ENCODE results near the gene VANGL1.

VANGL1 gene

DNA sequence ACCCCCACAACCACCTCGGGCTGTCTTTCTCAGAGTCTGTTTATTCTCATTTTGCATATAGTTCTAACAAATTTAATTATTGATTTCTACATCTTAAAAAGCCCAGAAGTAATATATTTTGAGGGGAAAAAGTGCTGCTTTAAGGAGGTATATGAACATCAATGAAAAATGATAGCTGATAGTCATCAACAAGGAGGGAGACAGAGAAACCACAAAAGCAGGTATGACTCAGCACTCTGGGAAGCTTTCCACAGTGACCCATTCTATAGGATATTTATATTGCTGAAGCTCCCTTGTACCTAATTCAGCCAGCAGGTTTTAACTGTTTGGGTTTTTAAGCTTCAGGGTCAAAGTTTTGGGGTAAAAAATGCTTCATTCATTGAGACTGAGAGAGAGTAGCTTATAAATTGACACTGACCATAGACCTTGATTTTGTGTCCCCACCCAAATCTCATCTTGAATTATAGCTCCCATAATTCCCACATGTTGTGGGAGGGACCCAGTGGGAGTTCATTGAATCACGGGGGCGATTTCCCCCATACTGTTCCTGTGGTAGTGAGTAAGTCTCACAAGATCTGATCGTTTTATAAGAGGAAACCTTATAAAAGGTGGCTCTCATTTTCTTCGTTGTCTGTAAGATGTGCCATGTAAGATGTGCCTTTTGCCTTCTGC lies 27.4 kb downstream of the VANGL1 start:
- no peak for DNase-seq (ENCODE audit: low read depth)

DNA sequence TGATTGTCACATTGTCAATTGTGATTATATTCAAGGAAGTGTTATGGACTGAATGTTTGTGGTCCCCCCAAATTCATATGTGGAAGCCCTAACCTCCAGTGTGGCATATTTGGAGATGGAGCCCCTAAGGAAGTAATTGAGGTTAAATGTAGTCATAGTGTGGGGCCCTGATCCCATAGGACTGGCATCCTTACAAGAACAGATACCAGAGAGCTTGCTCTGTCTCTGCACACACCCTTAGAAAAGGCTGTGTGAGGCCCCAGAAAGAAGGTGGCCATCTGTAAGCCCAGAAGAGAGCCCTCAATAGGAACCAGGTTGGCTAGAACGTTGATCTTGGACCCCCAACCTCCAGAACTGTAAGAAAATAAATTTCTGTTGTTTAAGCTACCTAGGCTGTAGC lies 28.1 kb downstream of the VANGL1 start:
- DNase-seq (ENCODE audit: low read depth) = no peak

DNA sequence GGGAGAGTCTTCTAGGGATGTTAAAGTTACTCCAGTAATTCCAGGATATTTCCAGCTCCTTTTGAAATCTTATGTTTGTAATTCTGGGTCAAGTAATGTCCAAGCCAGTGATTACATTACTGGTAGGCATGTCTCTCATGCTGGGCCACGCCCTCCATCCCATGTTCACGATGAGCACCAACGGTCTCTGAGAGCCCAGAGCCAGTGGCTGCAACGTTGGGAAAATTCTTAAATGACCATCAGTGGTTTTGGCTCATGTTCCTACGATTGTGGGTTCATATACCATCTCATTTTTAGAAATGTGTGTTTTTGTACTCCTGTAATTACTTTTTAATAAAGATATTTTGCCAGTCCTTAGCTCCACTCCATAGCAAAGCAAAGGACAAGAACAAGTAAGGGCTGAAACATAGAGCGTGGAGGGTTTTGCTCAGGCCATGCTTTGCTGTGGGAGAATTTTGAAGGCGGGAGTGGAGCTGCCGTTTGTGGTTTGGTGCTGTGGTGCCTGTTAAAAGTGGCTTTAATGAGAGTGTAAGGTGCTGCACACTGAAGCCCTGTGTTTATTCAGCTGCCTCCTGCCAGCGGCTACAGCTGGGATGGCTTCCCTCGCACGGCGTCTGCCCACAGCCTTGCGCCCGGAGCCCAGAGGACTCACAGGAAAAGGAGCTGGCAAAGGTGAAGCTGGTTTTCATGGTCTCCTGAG lies 28.9 kb downstream of the VANGL1 start:
- DNase-seq (ENCODE audit: low read depth) = no peak

DNA sequence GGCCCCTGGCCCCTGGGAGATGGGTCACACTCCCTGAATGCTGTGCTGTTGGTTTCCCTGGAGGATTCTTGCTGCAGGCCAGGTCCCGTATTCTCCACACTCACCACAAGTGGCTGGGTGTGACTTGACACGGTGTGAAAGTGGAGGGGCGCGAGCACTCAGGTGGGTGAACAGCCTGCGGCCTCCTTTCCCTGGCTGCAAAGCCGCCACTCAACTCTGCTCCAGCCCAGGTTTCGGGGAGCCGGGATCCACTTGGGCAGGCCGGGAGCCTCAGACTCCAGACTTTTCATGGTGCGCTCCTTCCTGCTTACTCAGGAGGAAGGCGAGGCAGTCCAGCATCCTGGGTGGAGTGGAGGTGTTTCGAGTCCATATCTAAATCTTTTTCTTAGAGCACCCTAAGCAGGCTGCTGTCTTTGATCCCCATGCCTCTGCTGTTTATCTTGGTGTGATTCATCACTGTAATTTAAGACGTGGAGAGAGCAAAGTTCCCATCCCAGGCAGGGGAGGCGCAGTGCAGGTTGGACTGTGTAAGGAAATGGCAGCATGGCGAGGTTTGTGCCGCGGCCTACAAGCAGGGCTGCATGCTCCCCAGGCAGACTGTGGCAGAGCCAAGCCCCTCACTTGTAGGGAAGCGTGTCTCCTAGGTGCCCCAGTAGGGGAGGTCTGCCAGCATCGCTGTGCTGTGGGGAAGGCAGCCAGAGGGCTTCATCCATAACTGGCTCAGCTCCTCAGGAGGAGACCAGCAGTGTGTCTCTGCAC lies 29.6 kb downstream of the VANGL1 start:
- DNase-seq (ENCODE audit: low read depth) = no peak

DNA sequence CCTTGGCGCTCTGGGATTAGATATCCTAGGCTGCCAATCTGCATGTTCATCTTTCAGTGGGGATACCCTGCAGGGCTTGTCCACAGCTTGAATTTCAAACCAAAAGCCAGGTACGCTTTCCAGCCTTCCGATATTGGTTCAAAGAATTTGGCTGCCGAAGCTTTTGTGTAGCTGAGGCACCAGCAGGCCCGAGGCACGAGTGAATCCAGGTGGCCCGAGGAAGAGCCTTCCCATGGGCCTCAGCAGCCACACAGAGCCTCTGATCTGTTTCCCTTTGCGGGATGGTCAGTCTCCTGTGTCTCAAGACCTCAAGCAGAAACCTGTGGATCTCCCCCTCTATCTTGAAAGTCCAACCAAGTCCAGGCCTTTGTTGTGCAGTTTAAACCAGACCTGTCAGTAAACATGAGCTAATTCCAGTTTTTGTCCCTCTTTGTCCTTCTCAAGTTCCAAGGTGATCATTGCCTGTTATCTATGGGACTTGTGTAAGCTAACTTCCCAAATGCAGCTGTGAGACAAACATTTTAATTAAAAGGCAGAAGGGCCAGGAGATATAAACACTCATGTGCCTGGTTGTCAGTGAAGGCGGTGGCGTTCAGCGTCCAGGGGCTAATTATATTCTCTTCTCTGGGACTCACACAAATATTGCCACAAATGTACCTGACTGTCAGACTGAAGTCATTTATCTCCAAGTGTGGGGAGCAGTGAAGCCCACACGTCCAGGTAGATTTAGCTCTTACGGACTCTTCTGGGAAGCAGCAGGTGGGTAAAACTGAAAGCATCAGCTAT lies 30.6 kb downstream of the VANGL1 start:
- DNase-seq (ENCODE audit: low read depth) = no peak

DNA sequence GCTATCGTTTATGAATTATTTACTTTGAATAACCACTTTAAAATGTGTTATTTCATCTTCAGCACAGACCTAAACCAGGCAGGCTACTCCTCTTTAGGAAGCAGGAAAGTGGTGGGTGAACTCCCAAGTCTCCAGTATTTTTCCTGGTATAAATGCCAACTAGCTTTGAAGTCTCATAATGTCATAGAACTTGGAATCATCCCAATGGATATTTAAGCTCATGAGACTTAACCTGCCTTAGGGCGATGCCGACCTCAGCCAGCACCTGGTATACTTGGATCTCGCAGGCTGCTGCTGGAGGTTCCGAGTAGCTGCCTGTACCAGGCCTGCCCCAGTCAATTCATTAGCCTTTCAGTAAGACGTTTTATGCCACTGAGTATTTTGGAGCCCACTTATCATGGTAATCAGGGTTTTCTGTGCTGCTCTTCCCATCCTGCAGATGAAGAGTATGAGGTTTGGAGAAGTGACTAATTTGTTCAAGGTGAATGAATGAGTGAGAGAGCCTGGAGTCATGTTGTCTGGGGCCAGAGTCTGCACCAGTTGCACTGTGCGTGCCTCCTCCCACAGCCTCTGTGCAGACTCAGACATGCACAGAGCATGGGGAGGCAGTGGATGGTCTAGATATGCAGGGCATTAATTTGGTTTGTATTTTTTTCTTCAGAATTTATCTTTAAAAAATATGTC lies 34.9 kb downstream of the VANGL1 start:
- no peak for DNase-seq (ENCODE audit: low read depth)

DNA sequence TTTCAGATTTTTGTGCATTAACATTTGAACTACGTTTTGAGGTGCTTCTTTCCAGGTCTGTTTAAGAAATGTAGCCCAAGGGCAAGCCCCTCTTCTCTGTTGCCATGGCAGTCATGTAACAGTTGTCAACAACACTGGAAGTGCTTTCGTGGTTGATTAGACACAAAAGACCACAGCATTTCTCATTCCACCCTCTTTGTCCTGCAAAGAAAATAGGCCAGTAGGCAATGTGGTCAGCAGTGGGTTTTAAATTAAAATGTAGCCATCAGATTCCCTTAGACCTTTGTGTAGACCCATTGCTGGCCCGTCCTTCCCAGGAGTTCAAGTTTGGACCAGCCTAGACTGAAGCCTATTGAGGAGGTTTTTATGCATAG lies 35.4 kb downstream of the VANGL1 start:
- DNase-seq (ENCODE audit: low read depth) = no peak

DNA sequence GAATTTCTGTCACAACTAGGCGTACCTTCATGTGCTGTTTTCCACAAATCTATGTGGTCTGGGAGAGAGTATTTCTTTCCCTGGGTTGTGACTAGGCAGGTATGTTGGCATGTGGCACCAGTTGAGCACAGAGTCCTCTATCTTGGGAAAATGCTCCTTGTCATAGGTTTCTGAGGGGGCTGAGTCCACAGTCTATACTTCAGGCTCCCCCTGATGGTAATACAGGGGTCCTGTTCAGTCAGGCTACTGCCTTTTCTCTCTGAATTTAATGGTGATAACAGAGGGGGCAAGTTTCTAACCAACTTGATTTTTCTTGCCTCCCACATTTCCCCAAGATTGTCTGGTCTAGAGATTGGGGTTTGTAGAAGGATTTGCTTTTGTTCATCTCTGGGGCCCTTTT lies 35.8 kb downstream of the VANGL1 start:
- no peak for DNase-seq (ENCODE audit: low read depth)

DNA sequence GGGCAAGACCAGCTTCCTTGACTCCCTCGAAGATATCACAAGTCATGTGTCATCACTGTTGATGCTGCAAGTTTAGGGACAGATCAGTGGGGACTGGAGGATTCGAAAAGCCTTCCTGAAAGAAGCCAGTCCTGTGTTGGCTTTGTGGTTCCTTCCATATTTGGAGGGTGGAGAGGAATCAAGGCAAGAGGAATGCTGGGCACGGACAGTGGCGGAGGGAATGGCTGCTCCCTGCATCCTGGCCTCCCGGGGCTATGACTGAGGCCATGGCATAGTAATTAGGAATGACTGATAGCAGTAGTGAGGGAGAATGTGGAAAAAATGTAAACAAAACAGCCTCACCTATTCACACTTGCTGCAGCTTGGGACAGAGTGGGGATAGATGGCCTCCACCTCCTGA lies 36.4 kb downstream of the VANGL1 start:
- no peak for DNase-seq (ENCODE audit: low read depth)

DNA sequence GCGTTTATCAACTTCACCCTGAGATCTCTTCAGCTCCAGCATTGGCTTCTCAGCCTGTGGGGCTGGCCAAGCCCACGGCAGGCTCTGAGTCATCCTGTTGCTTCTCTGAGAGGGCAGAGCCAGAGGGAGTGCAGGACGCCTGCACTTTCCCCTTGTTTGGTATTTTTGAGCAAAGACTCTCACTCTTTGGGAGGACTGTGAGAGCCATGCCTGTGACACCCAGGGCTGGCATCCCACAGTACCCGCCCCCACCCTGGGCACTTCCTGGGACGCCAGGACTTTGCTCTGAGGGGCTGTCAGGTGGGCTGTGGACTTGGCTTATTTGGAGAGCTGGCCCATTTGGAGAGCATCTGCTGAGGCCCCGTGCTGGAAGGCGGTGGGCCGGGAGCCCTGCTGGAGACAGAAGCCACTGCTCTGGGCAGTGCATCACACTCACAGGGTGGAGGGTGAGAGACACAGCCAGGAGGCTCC lies 37.4 kb downstream of the VANGL1 start:
- no peak for DNase-seq (ENCODE audit: low read depth)

DNA sequence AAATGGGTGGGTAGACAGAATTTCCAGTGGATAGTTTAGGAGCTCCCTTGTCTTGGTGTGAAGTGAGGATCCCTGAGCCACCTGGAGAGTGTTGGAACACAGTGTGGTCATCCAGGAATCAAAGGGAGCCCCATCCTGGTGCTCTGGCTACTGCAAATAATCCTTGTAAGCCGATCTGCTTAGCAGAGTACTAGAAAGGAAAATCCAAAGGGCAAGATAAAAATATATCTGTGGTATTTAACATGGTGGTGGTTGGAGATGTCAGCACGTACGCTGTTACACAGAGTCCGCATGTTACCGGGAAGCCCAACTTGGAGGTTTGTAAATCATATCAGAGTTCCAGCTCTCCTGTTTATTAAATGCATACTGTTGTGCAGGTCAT lies 39.0 kb downstream of the VANGL1 start:
- no peak for DNase-seq (ENCODE audit: low read depth)

DNA sequence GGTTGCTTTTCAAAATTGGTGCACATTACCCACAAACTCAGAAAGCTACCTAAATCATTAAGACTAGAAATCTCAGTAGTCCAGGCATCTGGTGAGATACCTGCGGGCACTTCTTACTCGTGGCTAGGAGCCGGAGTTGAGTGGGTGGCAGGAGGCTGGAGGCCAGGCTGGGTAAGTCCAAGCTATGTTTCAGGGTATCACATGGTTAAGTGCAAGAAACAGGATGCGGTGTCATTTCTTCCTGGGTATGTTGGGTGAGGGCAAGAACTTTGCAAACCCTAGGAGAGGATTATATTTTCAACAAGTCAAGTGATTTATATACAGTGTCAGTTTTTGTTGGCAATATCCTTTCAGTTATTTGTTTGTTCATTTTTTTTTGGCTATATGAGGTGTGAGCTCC lies 41.0 kb downstream of the VANGL1 start:
- DNase-seq (ENCODE audit: low read depth) = no peak

DNA sequence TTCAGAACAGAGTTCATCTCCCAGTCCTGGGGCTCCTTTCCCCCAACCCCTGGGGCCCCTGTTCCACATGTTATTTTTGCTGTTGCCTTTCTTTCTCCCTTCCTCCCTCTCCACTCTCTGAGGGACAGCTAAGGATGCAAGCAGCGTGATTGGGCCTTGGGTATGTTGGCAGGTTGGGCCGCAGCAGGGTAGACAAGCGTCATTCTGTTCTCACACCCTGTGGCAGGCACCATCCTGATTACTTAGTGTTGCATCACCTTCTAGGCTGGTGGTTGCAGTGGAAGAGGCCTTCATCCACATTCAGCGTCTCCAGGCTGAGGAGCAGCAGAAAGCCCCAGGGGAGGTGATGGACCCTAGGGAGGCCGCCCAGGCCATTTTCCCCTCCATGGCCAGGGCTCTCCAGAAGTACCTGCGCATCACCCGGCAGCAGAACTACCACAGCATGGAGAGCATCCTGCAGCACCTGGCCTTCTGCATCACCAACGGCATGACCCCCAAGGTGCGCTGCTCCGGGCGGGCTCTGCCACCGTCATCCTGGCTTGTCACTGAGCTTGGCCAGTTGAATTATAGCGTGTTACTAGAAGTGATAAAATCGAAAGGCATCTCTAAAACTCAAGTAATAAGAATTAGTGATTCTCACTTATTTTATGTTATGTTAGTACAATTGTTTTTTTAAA lies 43.4 kb downstream of the VANGL1 start:
- DNase-seq (ENCODE audit: low read depth) = no peak

DNA sequence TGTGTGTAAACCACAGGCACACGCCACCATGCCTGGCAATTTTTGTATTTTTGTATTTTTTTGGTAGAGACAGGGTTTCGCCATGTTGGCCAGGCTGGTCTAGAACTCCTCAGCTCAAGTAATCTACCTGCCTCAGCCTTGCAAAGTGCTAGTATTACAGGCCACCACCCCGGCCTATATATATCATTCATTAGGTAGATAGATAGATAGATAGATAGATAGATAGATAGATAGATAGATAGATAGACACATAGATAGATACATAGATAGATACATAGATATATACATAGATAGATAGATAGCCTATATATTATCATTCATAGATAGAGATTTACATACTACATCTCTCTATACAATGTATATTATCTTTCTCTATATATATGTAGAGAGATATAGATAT lies 46.0 kb downstream of the VANGL1 start:
- DNase-seq (ENCODE audit: low read depth) = no peak

DNA sequence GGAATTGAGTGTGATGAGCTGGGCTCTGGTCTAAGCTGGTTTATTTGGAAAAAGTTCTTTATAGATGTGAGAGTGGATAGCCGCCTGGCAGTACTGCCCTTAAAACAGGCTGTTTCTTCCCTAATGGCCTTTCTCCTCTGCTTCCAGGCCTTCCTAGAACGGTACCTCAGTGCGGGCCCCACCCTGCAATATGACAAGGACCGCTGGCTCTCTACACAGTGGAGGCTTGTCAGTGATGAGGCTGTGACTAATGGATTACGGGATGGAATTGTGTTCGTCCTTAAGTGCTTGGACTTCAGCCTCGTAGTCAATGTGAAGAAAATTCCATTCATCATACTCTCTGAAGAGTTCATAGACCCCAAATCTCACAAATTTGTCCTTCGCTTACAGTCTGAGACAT lies 49.2 kb downstream of the VANGL1 start:
- DNase-seq (ENCODE audit: low read depth) = no peak

DNA sequence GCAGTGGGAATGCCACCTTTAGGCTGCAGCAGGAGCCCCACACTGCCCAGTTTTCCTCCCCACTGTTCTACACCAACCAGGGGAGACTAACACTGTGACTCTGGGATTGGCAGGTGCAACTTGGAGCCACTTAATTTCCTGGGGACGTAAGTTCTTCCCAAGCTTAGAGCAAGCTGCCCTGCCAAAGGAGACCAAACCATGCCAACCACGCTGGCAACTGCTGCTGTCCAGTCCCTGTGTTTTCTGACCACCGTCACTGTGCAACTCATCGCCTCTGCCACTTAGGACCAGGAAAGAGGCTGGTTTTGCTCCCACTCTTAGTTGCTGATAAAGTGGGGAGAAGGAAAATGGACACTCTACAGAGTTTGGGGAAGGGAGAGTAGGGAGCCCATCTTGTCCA lies 50.5 kb downstream of the VANGL1 start:
- DNase-seq (ENCODE audit: low read depth) = no peak

DNA sequence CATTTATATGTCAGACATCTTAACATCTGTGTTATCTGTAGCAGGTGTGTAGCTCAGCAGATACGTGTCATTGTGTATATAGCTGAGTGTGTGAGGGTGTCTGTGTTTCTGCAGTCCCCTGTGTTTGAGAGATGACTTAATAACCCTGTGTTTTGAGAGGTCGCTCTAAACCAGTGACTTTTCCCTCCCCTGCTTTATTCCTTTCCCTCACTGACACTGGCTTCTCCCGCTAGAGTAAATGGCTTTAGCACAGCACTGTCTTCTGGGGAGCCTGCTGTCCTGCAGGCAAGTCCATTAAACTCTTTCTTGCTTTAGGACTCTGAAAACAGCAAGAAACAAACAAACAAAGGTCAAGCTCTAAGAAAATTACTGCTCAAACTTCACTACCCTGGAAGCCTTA lies 53.0 kb downstream of the VANGL1 start:
- DNase-seq (ENCODE audit: low read depth) = no peak

DNA sequence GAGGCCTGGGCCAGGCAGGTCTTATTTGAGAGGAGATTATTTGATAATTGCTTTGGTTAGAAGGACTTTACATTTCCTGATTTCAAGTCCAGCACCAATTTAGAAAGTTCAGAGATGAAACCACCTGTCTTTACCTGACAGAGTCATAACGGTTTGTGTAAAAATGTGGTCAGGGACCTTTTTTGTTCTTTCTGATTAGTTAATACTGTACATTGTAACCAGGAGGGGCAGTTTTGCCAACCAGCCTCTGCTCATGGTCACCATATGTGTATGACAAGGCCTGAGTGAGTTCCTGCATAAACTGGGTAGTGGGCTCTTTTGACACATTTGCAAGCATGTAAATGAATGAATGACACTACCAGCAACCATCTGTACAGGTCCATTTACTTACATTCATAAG lies 55.8 kb downstream of the VANGL1 start:
- no peak for DNase-seq (ENCODE audit: low read depth)

DNA sequence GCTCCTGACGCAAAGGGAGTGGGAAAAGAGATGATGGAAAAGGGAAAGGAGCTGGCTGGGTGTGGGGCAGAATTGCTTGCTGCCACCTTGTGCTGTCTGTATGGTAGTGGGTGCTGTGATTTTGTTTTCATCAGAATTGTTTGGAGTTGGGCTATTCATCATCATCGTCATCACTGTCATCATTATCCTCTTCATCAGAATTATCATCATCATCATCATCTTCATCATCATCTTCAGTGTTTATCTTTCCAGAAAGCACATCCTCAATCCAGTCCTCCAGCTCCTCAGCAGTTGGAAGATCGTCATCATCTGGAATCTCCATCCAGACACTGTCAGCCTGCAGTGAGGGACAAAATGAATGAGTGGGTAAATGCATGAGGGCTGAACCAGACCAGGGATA lies 59.3 kb downstream of the VANGL1 start:
- DNase-seq (ENCODE audit: low read depth) = no peak

DNA sequence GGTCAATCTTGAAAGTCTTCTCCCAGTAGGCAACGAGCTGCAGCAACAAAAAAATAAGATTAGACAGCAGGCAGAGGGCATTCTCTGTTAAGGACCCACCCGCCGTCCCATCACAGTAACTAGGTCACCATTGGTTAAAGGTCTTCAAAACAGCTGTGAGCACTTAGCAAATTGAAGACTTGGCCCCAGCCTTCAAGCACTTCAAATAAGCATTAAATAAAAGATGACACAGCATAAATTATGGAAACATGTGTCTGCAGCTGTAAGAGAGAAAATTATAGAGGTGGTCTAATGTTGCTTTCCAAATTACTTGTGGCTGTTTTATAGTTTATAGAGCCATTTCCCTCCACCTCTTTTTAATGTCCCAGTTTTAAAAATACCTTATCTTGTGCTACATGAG lies 61.2 kb downstream of the VANGL1 start:
- no peak for DNase-seq (ENCODE audit: low read depth)
